ENCODE results near the gene PRDM2. TPM values are rescaled to one million over a fixed set of nuclear protein-coding genes. Genes with fewer than 3 reads are reported as not detected.

The PRDM2 gene
- total RNA-seq, 2 donors from 2014 or later = 43.0 to 45.4 TPM

DNA sequence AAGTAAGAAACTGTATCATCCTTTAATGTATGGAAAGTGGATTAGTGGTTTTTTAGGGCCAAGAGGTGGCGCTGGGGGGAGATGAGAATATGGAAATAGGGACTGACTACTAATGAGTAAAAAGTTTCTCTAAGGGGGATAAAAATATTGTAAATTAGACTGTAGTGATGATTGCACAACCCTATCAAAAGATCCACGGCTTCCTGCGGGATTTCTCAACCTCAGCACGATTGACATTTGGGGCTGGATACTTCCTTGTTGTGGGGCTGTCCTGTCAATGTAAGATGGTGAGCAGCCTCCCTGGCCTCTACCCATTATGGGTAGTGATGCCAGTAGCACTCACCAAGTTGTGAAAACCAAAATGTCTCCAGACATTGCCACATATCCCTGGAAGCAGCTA is 36.0 kb upstream of the PRDM2 start:
- DNase-seq (ENCODE audit: low spot score) (no peak), ATAC-seq (ENCODE audit: insufficient number of reproducible peaks, low FRiP score, low read depth) (no peak)
- no peaks in the 10 kb centered on the region for H3K27me3 ChIP-seq (replicated peaks; ENCODE audit: insufficient read depth)
- H3K27ac ChIP-seq = no peak overlapping the region
- no peaks in the 10 kb centered on the region for H3K4me1 ChIP-seq (ENCODE audit: control insufficient read depth in 1 of 2, low read depth in 2 of 2)
- no peak overlapping the region for H3K4me3 ChIP-seq
- TF ChIP-seq, protein P1, sequence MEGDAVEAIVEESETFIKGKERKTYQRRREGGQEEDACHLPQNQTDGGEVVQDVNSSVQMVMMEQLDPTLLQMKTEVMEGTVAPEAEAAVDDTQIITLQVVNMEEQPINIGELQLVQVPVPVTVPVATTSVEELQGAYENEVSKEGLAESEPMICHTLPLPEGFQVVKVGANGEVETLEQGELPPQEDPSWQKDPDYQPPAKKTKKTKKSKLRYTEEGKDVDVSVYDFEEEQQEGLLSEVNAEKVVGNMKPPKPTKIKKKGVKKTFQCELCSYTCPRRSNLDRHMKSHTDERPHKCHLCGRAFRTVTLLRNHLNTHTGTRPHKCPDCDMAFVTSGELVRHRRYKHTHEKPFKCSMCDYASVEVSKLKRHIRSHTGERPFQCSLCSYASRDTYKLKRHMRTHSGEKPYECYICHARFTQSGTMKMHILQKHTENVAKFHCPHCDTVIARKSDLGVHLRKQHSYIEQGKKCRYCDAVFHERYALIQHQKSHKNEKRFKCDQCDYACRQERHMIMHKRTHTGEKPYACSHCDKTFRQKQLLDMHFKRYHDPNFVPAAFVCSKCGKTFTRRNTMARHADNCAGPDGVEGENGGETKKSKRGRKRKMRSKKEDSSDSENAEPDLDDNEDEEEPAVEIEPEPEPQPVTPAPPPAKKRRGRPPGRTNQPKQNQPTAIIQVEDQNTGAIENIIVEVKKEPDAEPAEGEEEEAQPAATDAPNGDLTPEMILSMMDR (IDR thresholded peaks at IDR 0.05) = no peak
- H3K36me3 ChIP-seq = no peaks in the 10 kb centered on the region
- no peaks in the 10 kb centered on the region for H3K9me3 ChIP-seq

DNA sequence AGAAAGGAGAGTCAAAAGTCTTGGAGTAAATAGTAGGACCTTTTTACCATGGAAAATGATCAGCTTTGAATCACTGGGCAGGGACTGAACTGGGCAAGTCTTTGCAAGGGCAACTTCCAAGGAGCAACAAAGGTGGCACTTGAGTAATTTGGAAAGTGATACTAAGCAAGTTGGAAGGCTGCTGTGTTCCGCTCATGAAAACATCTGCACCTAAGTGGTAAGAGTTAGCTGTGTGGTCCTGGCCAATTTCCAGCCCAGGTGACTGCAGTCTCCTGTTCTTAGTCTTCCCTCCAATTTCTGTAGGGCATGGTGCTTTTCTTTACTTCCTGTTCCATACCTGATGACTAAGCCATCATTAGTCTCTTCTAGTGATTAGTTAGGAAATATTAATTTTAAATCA is 35.5 kb upstream of the PRDM2 start:
- DNase-seq (ENCODE audit: low spot score) (no peak), ATAC-seq (ENCODE audit: insufficient number of reproducible peaks, low FRiP score, low read depth) (no peak)
- no peaks in the 10 kb centered on the region for H3K36me3 ChIP-seq
- no peaks in the 10 kb centered on the region for H3K9me3 ChIP-seq
- H3K4me1 ChIP-seq (ENCODE audit: control insufficient read depth in 1 of 2, low read depth in 2 of 2) = no peaks in the 10 kb centered on the region
- H3K27me3 ChIP-seq (replicated peaks; ENCODE audit: insufficient read depth) = no peaks in the 10 kb centered on the region
- H3K27ac ChIP-seq = no peak overlapping the region
- no peak overlapping the region for H3K4me3 ChIP-seq
- TF ChIP-seq, protein P1 (IDR thresholded peaks at IDR 0.05) = no peak

DNA sequence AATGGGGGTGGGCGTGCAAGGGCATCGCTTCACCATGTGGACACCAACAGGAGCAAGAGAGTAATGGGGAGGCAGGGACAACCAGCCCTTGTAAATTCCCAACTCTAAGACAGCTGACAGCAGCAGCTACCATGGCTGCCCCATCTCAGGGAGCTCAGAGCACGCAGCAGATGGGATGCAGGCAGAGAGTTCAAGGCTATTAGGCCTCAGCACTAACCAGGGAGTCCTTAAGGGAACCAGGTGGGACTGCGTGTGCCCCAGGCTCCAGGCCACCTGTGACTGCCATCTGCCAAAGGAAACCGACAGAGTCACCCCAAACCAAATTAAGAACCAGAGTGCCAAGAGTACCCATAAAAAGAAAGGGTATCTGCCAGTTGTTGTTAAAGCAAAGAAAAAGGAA is 33.7 kb upstream of the PRDM2 start:
- H3K36me3 ChIP-seq = no peaks in the 10 kb centered on the region
- H3K9me3 ChIP-seq = no peaks in the 10 kb centered on the region
- H3K4me3 ChIP-seq = no peak overlapping the region
- ATAC-seq (ENCODE audit: insufficient number of reproducible peaks, low FRiP score, low read depth) (no peak), DNase-seq (ENCODE audit: low spot score) (no peak)
- no peaks in the 10 kb centered on the region for H3K4me1 ChIP-seq (ENCODE audit: control insufficient read depth in 1 of 2, low read depth in 2 of 2)
- H3K27me3 ChIP-seq (replicated peaks; ENCODE audit: insufficient read depth) = no peaks in the 10 kb centered on the region
- no peak overlapping the region for H3K27ac ChIP-seq
- TF ChIP-seq, protein P1 (IDR thresholded peaks at IDR 0.05) = no peak

DNA sequence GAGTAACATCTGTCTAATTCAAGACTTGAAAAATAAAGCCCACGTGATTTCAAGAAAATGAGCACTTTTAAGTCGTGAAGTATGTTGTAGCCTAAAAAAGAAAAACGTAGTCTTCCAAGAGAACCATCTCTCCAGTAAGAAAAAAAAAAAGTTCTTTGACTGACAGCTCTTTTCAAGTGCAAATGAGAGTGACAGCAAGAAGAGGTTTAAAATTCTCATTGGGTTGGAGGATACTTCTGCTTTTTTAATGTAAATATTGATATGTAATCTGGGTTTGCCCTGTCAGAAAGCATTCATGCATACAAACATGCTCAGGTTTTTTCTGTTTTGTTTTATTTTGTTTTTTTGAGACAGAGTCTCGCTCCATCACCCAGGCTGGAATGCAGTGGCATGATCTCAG is 32.3 kb upstream of the PRDM2 start:
- ATAC-seq (ENCODE audit: insufficient number of reproducible peaks, low FRiP score, low read depth) = no peak
- H3K4me1 ChIP-seq (ENCODE audit: control insufficient read depth in 1 of 2, low read depth in 2 of 2) = no peaks in the 10 kb centered on the region

DNA sequence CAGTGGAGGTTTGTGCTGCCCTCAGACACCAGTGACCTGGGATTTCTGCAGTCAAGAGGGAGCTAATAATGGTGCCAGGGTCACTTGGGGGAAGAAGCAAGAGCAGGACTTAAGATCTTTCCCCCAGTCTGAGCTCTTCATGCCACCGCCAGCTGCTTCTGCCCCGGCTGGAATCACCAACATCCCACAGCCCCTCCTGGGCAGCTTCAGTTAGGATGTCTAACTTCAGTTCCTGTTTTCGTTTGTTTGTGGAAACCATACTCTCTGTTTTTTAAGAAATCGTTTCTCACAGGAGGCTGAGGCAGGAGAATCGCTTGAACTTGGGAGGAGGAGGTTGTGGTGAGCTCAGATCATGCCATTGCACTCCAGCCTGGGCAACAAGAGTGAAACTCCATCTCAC is 25.6 kb upstream of the PRDM2 start:
- DNase-seq (ENCODE audit: low spot score) (no peak), ATAC-seq (ENCODE audit: insufficient number of reproducible peaks, low FRiP score, low read depth) (no peak)
- Histone ChIP-seq H3K27me3 (replicated peaks; ENCODE audit: insufficient read depth) (no peaks in the 10 kb centered on the region), H3K27ac (no peak overlapping the region), H3K9me3 (no peaks in the 10 kb centered on the region), H3K4me1 (ENCODE audit: control insufficient read depth in 1 of 2, low read depth in 2 of 2) (no peaks in the 10 kb centered on the region), H3K4me3 (no peak overlapping the region), H3K36me3 (no peaks in the 10 kb centered on the region)
- TF ChIP-seq, protein P1 (IDR thresholded peaks at IDR 0.05) = no peak

More for the DNA sequence above, 32.3 kb upstream of the PRDM2 start:
- no peaks in the 10 kb centered on the region for H3K36me3 ChIP-seq
- no peaks in the 10 kb centered on the region for H3K27me3 ChIP-seq (replicated peaks; ENCODE audit: insufficient read depth)
- no peaks in the 10 kb centered on the region for H3K9me3 ChIP-seq
- H3K27ac ChIP-seq = no peak overlapping the region
- TF ChIP-seq, protein P1 (IDR thresholded peaks at IDR 0.05) = no peak
- H3K4me3 ChIP-seq = no peak overlapping the region
- DNase-seq (ENCODE audit: low spot score) = no peak

All from thoracic aorta (tissue), 2 donors.